GM12892 (cell line): Measurements from ENCODE around the gene TXN2.

Source experiments
- POLR2A ChIP-seq: IDR thresholded peaks from 2 replicates; pipeline ENCODE4 v1.6.1; 2011; ENCODE audit warnings: low read depth, low read length, control low read depth
- POLR2AphosphoS5 ChIP-seq: IDR thresholded peaks from 2 replicates; pipeline ENCODE4 v1.6.1; 2011; ENCODE audit warnings: low read depth, low read length, control low read depth
- TAF1 ChIP-seq: IDR thresholded peaks from 2 replicates; pipeline ENCODE4 v1.6.1; 2011; ENCODE audit warnings: low read depth, mild to moderate bottlenecking, control low read depth, low read length, borderline replicate concordance

DNA sequence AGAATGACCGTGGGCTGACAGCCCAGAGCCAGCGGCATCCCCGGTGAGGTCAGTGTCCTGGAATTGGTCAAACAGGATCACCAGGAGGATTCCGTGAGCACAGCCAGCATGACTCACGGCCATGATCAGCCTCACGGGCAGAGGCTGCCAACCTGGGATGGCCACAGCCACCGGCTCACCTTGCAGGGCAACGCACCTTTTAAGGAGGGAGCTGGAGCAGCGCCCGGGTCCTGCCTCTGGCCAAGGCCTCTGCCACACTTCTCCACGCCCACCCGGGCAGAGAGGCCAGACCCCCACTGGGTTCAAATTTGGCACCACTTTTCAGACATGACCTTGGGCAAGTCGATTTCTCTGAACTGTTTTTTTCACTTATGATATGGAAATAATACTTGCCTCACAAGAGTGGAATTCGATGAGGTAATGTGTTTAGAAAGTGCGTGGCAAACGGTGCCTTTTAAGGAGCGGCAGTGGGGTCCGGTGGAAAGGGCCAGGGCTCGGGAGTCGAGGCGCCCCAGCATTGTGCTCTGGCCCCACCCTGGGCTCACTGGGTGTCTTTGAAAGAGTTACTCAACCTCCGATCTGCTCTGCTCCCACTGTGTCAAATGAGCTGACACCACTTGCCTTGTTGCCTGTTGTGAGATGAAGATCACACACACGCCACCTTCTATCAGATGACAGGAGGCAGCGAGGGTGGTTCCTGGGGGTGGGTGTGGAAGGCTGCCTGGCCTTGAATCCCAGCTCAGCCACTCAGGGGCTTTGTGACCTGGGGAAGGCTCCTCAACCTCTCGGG is 16.0 kb downstream of the TXN2 start:
- no peak; the same call in 1 of the 2 replicates for TF ChIP-seq POLR2AphosphoS5
- no peak for TF ChIP-seq TAF1
- TF ChIP-seq POLR2A: peak; percentile 41; the same call in 1 of the 2 replicates
